DMS153 (cell line): Measurements from ENCODE around the gene GRK2.
"Not testable (repeated sequence)": the region's sequence is repeated elsewhere in the genome, so short reads cannot be mapped to it uniquely, and the experiment has no call there.

Experiments used
- DNase-seq: peaks from one replicate; lab custom pipeline; 2025; lab: John Stamatoyannopoulos, UW

The GRK2 gene

DNA sequence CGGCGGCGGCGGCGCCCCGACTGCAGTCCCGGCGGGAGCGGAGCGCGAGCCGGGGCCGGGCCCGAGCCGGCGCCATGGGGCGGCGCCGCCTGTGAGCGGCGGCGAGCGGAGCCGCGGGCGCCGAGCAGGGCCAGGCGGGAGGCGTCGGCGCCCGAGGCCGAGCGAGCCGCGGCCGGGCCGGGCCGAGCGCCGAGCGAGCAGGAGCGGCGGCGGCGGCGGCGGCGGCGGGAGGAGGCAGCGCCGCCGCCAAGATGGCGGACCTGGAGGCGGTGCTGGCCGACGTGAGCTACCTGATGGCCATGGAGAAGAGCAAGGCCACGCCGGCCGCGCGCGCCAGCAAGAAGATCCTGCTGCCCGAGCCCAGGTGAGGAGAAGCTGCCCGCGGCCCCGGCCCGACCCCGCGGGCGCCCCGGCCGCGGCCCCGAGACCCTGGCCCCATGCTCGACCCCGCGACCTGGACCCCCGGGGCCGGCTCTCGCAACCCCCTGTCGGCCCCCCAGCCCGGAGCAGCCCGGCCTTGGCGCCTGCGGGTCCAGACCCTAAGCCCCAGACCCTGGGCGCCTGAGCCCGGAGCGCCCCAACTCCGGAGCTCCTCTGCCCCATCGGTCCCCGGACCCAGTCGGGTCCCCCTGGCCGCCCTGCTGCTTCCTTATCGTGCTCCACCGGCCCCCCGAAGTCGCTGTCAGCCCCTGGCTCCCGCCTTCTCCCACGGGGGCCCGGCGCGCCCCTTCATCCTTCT lies at the start of gene GRK2:
GRK2 (plus strand) TSS at position 25 of the 739 bp plus-strand sequence; CDS start at position 252, 227 bp downstream.
- DNase-seq = no peak

GRCh38 chr11:67227726-67228125 lies 38.5 kb upstream of the GRK2 start:
- no peak for DNase-seq

GRCh38 chr11:67230406-67230805 lies 35.9 kb upstream of the GRK2 start:
- no peak for DNase-seq

- no peak for DNase-seq
Observed at GRCh38 chr11:67230886-67231285, 35.4 kb upstream of the GRK2 start.

- no peak for DNase-seq
Observed at GRCh38 chr11:67233584-67234190, 32.6 kb upstream of the GRK2 start.

- not testable (repeated sequence) for DNase-seq
Observed at GRCh38 chr11:67234571-67234970, 31.7 kb upstream of the GRK2 start.

- no peak for DNase-seq
Observed at GRCh38 chr11:67237574-67237973, 28.7 kb upstream of the GRK2 start.

GRCh38 chr11:67238894-67239782 lies 27.1 kb upstream of the GRK2 start:
- DNase-seq = no peak

DNA sequence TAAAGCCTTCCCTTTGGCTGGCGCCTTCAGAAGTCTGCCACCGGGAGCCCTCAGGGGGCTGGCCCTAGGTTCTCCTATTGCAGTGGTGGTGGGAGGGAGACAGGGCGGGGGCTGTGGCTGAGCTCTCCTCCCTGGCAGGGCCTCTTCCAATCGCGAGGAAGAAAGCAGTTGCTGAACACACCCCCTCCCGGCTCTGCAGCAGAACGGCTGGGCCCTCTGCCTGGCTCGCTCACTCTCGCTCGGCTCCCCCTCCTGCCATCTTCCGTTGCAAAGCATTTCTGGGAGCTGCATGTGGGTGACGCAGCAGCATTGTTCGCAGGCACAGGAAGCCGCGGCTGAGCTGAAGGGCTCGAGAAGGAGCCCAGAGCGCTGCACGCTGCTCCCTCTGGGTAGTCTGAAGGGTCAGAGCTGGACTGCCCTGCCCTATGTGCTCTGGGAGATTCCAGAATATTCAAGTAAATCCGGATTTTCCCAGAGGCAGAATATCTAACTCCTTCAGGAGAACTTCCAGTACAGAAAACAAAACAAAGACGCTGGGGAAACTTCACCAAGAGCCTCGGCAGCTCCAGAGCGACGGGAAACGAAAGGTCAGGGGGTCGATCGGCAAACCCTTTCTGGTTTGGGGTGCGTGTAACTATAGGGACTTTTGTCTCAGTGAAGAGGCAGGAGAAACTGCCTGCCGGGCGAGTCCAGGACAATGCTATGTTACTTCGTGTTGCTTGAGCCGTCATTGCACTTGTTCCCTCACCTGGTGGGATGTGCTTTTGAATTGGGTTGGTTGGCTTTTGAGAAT lies 26.3 kb upstream of the GRK2 start:
- DNase-seq = peak; percentile 98

DNA sequence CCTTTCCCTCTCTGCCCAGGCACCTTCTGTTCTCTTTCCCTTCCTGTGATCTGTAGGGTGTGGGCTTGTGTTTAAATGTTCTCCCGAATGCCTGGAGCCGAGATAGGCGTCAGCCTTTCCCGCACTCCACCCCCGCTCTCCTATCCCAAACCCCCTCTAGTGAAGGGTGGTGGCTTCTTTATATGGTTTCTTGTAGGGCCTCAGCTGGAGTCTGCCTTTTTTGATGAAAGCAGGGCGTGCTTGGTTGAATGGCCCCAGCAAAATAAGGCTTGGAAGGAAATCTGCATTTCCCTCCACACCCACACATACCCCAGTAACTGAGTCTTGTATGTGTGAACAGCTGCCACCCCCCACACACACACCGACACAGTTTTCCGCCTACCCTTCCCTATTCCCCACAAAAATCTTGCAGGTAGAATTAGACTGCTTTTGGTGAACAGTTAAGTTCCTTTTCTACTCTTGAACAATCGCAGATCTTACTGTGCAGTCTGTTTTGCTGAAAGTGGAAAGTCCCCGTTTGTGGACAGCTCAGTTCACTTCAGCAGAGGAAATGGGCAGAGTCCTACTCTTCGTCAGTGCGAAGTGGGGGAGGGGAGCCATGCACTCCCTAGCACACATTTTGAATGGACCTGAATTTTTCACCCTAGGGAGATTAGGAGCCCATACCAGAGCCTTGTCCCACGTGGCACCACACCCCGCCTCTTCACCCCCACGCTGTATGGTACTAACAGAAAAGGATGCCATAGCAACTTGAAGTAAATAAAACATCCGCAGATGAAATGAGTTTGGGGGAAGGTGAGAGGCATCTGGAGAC lies 25.5 kb upstream of the GRK2 start:
- DNase-seq = no peak

GRCh38 chr11:67242548-67242947 lies 23.7 kb upstream of the GRK2 start:
- DNase-seq = no peak

GRCh38 chr11:67243051-67243450 lies 23.2 kb upstream of the GRK2 start:
- DNase-seq = no peak

DNA sequence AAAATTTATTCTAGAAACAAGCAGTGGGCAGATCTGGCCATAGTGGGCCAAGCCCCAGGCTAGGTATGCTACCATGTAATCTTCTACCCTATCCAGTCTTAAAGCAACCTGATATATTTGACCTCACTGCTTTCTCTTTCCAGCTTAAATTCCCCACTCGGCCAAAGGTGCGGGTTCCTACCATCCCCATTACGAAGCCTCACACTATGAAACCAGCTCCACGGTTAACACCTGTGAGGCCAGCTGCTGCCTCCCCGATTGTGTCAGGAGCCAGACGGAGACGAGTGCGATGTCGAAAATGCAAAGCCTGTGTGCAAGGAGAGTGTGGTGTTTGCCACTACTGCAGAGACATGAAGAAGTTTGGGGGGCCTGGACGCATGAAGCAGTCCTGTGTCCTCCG lies 21.2 kb upstream of the GRK2 start:
- no peak for DNase-seq

DNA sequence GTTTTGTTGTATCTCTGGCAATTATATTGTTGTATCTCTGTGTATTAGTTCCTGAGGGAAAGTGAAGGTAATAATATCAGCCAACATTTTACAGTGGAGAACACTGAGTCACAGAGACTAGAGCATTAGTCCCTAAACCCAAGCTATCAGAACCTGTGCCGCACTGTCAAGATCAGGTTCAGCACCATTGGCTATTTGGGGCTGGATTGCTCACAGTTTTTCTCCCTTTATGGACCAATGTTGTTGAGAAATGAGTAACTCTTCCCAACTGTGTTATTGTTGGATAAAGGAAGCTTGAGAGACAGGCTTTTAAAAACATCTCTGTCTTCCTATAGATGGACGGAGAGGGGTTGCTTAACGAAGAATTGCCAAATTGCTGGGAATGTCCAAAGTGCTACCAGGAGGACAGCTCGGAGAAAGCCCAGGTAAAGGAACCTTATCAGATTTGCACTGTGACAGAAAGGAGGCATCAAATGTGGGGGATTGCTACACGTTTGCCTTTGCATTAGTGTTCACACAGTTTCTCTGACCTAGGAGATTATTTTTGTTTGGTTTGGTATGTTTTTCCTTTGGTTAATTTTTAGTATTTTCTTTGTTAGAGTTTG lies 18.2 kb upstream of the GRK2 start:
- no peak for DNase-seq

- DNase-seq = no peak
Observed at GRCh38 chr11:67248653-67249052, 17.6 kb upstream of the GRK2 start.

DNA sequence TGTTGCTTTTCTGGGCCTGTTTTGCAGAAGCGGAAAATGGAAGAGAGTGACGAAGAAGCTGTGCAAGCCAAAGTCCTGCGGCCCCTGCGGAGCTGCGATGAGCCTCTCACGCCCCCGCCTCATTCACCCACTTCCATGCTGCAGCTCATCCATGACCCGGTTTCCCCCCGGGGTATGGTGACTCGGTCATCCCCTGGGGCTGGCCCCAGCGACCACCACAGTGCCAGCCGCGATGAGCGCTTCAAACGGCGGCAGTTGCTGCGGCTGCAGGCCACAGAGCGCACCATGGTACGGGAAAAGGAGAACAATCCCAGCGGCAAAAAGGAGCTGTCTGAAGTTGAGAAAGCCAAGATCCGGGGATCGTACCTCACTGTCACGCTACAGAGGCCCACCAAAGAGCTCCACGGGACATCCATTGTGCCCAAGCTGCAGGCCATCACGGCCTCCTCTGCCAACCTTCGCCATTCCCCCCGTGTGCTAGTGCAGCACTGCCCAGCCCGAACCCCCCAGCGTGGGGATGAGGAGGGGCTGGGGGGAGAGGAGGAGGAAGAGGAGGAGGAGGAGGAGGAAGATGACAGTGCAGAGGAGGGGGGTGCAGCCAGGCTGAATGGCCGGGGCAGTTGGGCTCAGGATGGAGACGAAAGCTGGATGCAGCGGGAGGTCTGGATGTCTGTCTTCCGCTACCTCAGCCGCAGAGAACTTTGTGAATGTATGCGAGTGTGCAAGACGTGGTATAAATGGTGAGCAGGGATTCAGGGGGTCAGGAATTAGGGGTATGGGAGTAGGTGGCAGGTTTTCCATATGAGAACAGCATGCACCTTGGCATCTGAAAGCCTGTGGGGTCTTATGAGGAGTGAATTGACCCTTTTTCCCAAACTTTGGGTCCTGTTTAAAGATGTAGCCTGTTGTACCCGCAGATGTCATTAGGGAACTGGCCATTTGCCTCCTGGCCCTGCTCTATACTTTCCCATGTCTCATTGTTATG lies 15.9 kb upstream of the GRK2 start:
- no peak for DNase-seq

DNA sequence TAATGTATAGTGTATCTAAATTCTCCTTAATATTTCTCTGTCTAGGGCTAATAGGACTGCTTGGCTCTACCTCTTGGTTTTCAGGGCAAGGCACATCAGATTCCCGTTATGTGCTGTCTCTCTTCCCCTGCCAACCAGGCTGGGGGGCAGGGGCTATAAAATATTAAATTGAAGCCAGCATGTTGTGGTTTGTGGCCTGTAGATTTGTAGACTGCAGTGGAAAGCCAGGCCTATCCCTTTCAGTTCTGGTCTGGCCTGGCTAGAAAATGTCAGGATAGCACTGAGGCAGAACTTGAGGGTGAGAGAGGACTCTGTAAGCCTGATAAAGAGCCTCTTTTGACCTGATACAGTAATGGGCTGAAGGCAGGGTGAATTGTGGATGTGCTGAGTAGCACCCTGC lies 14.4 kb upstream of the GRK2 start:
- DNase-seq = no peak

GRCh38 chr11:67252831-67253239 lies 13.4 kb upstream of the GRK2 start:
- DNase-seq = no peak

GRCh38 chr11:67253872-67254624 lies 12.2 kb upstream of the GRK2 start:
- no peak for DNase-seq
